ENCODE measurements around the gene ATG9A.
"Not testable (repeated sequence)": the region's sequence is repeated elsewhere in the genome, so short reads cannot be mapped to it uniquely, and the experiment has no call there.

The ATG9A gene, protein sequence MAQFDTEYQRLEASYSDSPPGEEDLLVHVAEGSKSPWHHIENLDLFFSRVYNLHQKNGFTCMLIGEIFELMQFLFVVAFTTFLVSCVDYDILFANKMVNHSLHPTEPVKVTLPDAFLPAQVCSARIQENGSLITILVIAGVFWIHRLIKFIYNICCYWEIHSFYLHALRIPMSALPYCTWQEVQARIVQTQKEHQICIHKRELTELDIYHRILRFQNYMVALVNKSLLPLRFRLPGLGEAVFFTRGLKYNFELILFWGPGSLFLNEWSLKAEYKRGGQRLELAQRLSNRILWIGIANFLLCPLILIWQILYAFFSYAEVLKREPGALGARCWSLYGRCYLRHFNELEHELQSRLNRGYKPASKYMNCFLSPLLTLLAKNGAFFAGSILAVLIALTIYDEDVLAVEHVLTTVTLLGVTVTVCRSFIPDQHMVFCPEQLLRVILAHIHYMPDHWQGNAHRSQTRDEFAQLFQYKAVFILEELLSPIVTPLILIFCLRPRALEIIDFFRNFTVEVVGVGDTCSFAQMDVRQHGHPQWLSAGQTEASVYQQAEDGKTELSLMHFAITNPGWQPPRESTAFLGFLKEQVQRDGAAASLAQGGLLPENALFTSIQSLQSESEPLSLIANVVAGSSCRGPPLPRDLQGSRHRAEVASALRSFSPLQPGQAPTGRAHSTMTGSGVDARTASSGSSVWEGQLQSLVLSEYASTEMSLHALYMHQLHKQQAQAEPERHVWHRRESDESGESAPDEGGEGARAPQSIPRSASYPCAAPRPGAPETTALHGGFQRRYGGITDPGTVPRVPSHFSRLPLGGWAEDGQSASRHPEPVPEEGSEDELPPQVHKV

GRCh38 chr2:219229305-219230058 is at the start of gene ATG9A, which contains the start of gene ANKZF1:
TSS of gene ATG9A (minus strand) at chr2:219229636. CDS start at chr2:219228024, 1,612 bp downstream.
TSS of gene ANKZF1 (plus strand) at chr2:219229806. CDS start at chr2:219230258, 452 bp downstream.
- peak; percentile 95 for DNase-seq (ENCODE audit: low read depth in 2 of 2)

- DNase-seq (ENCODE audit: low read depth in 2 of 2): no peak
Measured at GRCh38 chr2:219278655-219279150, 49.3 kb upstream of the ATG9A start.

GRCh38 chr2:219277703-219278654 is 48.5 kb upstream of the ATG9A start:
- DNase-seq (ENCODE audit: low read depth in 2 of 2): peak; percentile 49 to 52

- DNase-seq (ENCODE audit: low read depth in 2 of 2): no peak
Measured at GRCh38 chr2:219274361-219274921, 45.0 kb upstream of the ATG9A start.

GRCh38 chr2:219273937-219274336 is 44.5 kb upstream of the ATG9A start:
- no peak for DNase-seq (ENCODE audit: low read depth in 2 of 2)

DNA sequence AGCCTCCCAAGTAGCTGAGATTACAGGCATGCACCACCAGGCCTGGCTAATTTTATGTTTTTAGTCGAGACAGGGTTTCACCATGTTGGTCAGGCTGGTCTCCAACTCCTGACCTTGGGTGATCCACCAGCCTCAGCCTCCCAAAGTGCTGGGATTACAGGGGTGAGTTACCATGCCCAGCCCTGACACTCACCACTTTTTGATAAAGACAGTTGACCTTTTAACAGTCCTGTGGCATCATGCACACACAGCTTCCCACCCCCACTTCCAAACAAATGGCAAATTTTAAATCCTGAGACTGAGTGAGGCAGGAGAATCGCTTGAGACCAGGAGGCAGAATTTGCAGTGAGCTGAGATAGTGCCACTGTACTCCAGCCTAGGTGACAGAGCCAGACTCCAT is 43.6 kb upstream of the ATG9A start:
- no peak for DNase-seq (ENCODE audit: low read depth in 2 of 2)

- DNase-seq (ENCODE audit: low read depth in 2 of 2): no peak
Measured at GRCh38 chr2:219272356-219272755, 42.9 kb upstream of the ATG9A start.

DNA sequence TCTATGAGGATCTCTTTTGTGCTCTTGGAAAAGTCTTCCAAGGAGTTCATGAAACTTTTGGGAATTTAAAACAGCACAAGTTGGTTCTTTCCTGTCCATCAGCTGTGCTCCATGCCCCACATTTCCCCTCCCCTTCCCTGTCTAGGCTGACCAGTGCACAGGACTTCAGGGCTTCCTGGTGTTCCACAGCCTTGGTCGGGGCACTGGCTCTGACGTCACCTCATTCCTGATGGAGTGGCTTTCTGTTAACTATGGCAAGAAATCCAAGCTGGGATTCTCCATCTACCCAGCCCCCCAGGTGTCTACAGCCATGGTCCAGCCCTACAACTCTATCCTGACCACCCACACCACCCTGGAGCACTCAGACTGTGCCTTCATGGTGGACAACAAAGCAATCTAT is 41.6 kb upstream of the ATG9A start:
- DNase-seq (ENCODE audit: low read depth in 2 of 2): no peak

DNA sequence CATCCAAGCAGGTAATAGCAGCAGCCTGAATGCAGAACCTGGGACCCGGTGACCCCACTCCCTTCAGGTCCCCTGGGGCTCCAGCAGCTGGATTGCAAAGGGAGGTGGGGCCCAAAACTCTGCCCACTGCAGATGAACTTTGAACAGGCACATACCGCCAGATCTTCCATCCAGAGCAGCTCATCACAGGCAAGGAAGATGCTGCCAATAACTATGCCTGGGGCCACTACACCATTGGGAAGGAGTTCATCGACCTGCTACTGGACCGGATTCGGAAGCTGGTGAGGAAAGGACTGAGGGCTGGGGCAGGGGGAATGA is 40.6 kb upstream of the ATG9A start:
- DNase-seq (ENCODE audit: low read depth in 2 of 2): no peak

GRCh38 chr2:219269362-219270054 is 40.1 kb upstream of the ATG9A start:
- DNase-seq (ENCODE audit: low read depth in 2 of 2): no peak

- DNase-seq (ENCODE audit: low read depth in 2 of 2): no peak
Measured at GRCh38 chr2:219268294-219268693, 38.9 kb upstream of the ATG9A start.

GRCh38 chr2:219266886-219267285 is 37.5 kb upstream of the ATG9A start:
- no peak for DNase-seq (ENCODE audit: low read depth in 2 of 2)

- no peak for DNase-seq (ENCODE audit: low read depth in 2 of 2)
Measured at GRCh38 chr2:219266232-219266631, 36.8 kb upstream of the ATG9A start.

GRCh38 chr2:219261024-219261855 is 31.8 kb upstream of the ATG9A start:
- DNase-seq (ENCODE audit: low read depth in 2 of 2): no peak

DNA sequence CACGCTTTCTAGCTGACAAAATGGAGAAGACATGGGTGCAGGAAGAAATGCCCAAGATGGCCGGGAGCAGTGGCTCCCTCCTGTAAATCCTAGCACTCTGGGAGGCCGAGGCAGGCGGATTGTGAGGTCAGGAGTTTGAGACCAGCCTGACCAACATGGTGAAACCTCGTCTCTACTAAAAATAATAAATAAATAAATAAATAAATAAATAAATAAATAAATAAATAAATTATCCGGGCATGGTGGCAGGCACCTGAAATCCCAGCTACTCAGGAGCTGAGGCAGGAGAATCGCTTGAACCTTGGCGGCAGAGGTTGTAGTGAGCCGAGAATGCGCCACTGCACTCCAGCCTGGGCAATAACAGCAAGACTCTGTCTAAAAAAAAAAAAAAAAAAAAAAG is 29.5 kb upstream of the ATG9A start:
- not testable (repeated sequence) for DNase-seq (ENCODE audit: low read depth in 2 of 2)

DNA sequence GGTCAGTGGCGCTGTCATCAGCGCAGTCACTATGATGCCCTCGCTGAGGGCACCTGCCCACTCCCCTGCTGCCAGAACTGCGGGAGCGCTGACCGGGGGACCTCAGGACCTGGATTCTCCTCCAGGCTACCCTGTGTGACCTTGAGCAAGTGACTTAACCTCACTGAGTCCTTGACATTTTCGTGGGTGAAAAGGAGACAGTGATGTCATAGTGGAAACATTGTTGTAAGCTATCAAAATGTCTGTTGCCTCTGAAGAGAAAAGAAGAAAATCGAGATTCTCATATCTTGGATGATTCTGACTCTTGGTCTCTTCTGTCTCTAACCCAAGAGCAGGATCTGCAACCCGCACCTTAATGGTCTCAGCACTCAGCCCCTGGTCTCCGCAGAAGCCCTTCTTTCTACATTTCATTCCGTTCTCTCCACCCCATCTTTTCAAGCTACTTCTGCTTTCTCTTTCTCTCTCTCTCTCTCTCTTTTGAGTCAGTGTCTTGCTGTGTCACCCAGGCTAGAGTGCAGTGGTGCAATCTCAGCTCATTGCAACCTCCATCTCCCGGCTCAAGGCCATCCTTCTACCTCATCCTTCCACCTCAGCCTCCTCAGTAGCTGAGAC is 25.3 kb upstream of the ATG9A start:
- no peak for DNase-seq (ENCODE audit: low read depth in 2 of 2)

- DNase-seq (ENCODE audit: low read depth in 2 of 2): peak; percentile 81 to 87
Measured at GRCh38 chr2:219253753-219254589, 24.5 kb upstream of the ATG9A start, which contains the start of gene TUBA4A. TSS of gene TUBA4A (minus strand) at chr2:219253918. CDS start at chr2:219253858, 60 bp downstream.
